GM23338 (cell line): ENCODE data around the gene PDE3B. TPM values are rescaled to one million over a fixed set of nuclear protein-coding genes. Genes with fewer than 3 reads are reported as not detected.

ENCODE experiments used
- ATAC-seq: fragments of 200-7000 bp; cut with Tn5 transposase; 3 replicates; pipeline ENCODE4 v1.9.1; 2020
- DNase-seq: peaks from one replicate; pipeline ENCODE4 v3.0.0-alpha.2; 2015; ENCODE audit warnings: low spot score
- H2AFZ ChIP-seq: fragments of 200-600 bp; sonication (generic); 2 replicates; pipeline ENCODE4 v1.8.0; 2016; ENCODE audit warnings: antibody characterized with exemption, mild to moderate bottlenecking, moderate library complexity
- H3F3A ChIP-seq: fragments of 200-600 bp; sonication (generic); replicated peaks from 2 replicates; pipeline ENCODE4 v1.8.0; 2017; ENCODE audit warnings: antibody characterized with exemption, mixed run types, low read depth
- H3K27ac ChIP-seq: fragments of 200-600 bp; sonication (generic); 2 replicates; pipeline ENCODE4 v1.6.1; 2016; ENCODE audit warnings: low read depth
- H3K27me3 ChIP-seq: fragments of 200-600 bp; sonication (generic); 2 replicates; pipeline ENCODE4 v1.8.0; 2016; ENCODE audit warnings: mild to moderate bottlenecking, mixed run types, moderate library complexity; ENCODE audit not compliant: insufficient read depth
- H3K36me3 ChIP-seq: fragments of 200-600 bp; sonication (generic); 2 replicates; pipeline ENCODE4 v1.8.0; 2016; ENCODE audit warnings: mild to moderate bottlenecking; ENCODE audit not compliant: insufficient read depth
- H3K4me1 ChIP-seq: fragments of 200-600 bp; sonication (generic); 2 replicates; pipeline ENCODE4 v1.8.0; 2016; ENCODE audit warnings: mild to moderate bottlenecking, moderate library complexity; ENCODE audit not compliant: insufficient read depth
- H3K4me2 ChIP-seq: fragments of 200-600 bp; sonication (generic); 2 replicates; pipeline ENCODE4 v1.7.1; 2017; ENCODE audit warnings: mixed run types
- H3K4me3 ChIP-seq: fragments of 200-600 bp; sonication (generic); 2 replicates; pipeline ENCODE4 v1.6.1; 2016; ENCODE audit warnings: mixed run types
- H3K79me2 ChIP-seq: fragments of 200-600 bp; sonication (generic); replicated peaks from 2 replicates; pipeline ENCODE4 v1.8.0; 2017; ENCODE audit warnings: mild to moderate bottlenecking; ENCODE audit not compliant: insufficient read depth
- H3K9me2 ChIP-seq: fragments of 200-600 bp; sonication (generic); 2 replicates; pipeline ENCODE4 v1.8.0; 2017; ENCODE audit not compliant: insufficient read depth
- H4K20me1 ChIP-seq: fragments of 200-600 bp; sonication (generic); replicated peaks from 2 replicates; pipeline ENCODE4 v1.8.0; 2017; ENCODE audit warnings: mild to moderate bottlenecking; ENCODE audit not compliant: insufficient read depth
- H3K27ac Mint-ChIP-seq: 2 replicates; pipeline ENCODE4 v1.8.0; 2020; ENCODE audit warnings: inconsistent platforms, mild to moderate bottlenecking, moderate library complexity, mixed read lengths
- H3K27me3 Mint-ChIP-seq: 3 replicates; pipeline ENCODE4 v1.8.0; 2022; ENCODE audit warnings: low read depth, mild to moderate bottlenecking, moderate library complexity, mixed read lengths, inconsistent platforms; ENCODE audit not compliant: insufficient read depth, poor library complexity
- H3K36me3 Mint-ChIP-seq: 3 replicates; pipeline ENCODE4 v1.8.0; 2021; ENCODE audit warnings: low read depth, mild to moderate bottlenecking, inconsistent platforms, moderate library complexity, mixed read lengths
- H3K4me1 Mint-ChIP-seq: 3 replicates; pipeline ENCODE4 v1.8.0; 2020; ENCODE audit warnings: mild to moderate bottlenecking, inconsistent platforms, mixed read lengths
- H3K4me3 Mint-ChIP-seq: 3 replicates; pipeline ENCODE4 v1.8.0; 2021; ENCODE audit warnings: moderate library complexity, mild to moderate bottlenecking, inconsistent platforms, mixed read lengths
- H3K9me3 Mint-ChIP-seq: 3 replicates; pipeline ENCODE4 v1.8.0; 2020; ENCODE audit warnings: moderate library complexity, mild to moderate bottlenecking, inconsistent platforms, mixed read lengths
- CREB1 ChIP-seq: fragments of 250-450 bp; sonication (Bioruptor Pico); IDR thresholded peaks from 2 replicates; pipeline ENCODE4 v1.5.0; 2020; ENCODE audit warnings: low read depth, mild to moderate bottlenecking, moderate library complexity
- CTCF ChIP-seq, 2 experiments: fragments of 200-600 bp in 1 of 2; sonication (generic) in 1 of 2; conservative IDR thresholded peaks; 2 replicates each; pipeline versions ENCODE4 v1.5.1 to v1.6.1; 2016 to 2017; ENCODE audit warnings: antibody characterized with exemption in 2 of 2, low read depth in 2 of 2, mild to moderate bottlenecking in 2 of 2, moderate library complexity in 1 of 2
- ETS1 ChIP-seq: IDR thresholded peaks from 2 replicates; pipeline ENCODE4 v1.6.1; 2016; ENCODE audit warnings: antibody characterized with exemption
- EZH2 ChIP-seq: fragments of 200-600 bp; sonication (generic); IDR thresholded peaks from one replicate; pipeline ENCODE4 v1.8.0; 2017; ENCODE audit warnings: antibody characterized with exemption, mild to moderate bottlenecking, low read depth; ENCODE audit not compliant: unreplicated experiment
- NANOG ChIP-seq: IDR thresholded peaks from 2 replicates; pipeline ENCODE4 v1.6.1; 2016; ENCODE audit warnings: antibody characterized with exemption, borderline replicate concordance
- POLR2AphosphoS5 ChIP-seq: IDR thresholded peaks from 2 replicates; pipeline ENCODE4 v1.6.1; 2016; ENCODE audit warnings: antibody characterized with exemption, low read depth
- REST ChIP-seq: IDR thresholded peaks from one replicate; pipeline ENCODE4 v1.6.1; 2018; ENCODE audit warnings: antibody characterized with exemption; ENCODE audit not compliant: unreplicated experiment
- ZNF331 ChIP-seq: fragments of 250-450 bp; sonication (Bioruptor Pico); IDR thresholded peaks from 2 replicates; pipeline ENCODE4 v1.5.0; 2020; ENCODE audit warnings: low read depth, mild to moderate bottlenecking, moderate library complexity
- ZNF462 ChIP-seq: fragments of 250-450 bp; sonication (Bioruptor Pico); IDR thresholded peaks from 2 replicates; pipeline ENCODE4 v1.5.0; 2020; ENCODE audit warnings: mild to moderate bottlenecking, moderate library complexity
- polyA plus RNA-seq: library from polyadenylated mRNA; unstranded; fragments of >200 nt; fragmentation: Nextera tagmentation; extraction: Ambion mirVana; gene quantifications from 2 replicates; pipeline ENCODE4 v1.2.1, GENCODE V29; 2016
- total RNA-seq: library from RNA; depleted of rRNA; stranded (reverse); fragments of >200 nt; shearing (Covaris generic); gene quantifications from 2 replicates; pipeline ENCODE4 v1.2.3, GENCODE V29; 2014

The PDE3B gene
- total and polyA plus RNA-seq, 2 experiments from 2014 or later = 4.3 to 21.3 TPM

DNA sequence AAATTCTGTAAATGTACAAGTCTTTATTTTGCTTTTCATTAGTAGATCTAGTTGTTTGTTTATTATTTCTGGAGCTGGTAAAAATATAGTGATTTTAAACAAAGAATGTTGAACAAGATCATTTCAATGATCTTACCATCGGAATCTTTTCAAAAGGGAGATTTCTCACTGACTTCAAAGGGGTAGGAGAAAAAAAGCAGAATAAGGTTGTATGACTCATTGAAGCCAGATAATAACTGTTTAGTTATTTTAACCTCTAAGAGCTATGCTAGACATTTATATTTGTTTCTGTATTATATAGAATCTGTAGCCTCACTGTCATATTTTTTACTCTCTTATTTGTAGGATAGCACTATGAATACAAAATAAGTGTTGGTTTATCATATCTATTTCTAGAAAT lies 8.1 kb upstream of the PDE3B start:
- no peak overlapping the region for H3K4me3 Mint-ChIP-seq
- Histone ChIP-seq H3K9me2 (no peaks in the 10 kb centered on the region), H3F3A (no peaks in the 10 kb centered on the region), H3K4me2 (no peak overlapping the region), H3K4me3 (no peak overlapping the region), H3K4me1 (no peaks in the 10 kb centered on the region), H3K27me3 (no peaks in the 10 kb centered on the region), H2AFZ (no peak overlapping the region), H3K36me3 (no peaks in the 10 kb centered on the region), H4K20me1 (no peaks in the 10 kb centered on the region), H3K79me2 (no peaks in the 10 kb centered on the region), H3K27ac (no peak overlapping the region)
- H3K27ac Mint-ChIP-seq = no peak overlapping the region
- peaks cover 14% of the 10 kb centered on the region; the same call in 2 of the 3 replicates for H3K9me3 Mint-ChIP-seq
- ATAC-seq = no peak
- no peak for DNase-seq
- H3K36me3 Mint-ChIP-seq = peaks cover 15% of the 10 kb centered on the region; the same call in 2 of the 3 replicates
- peaks cover 9% of the 10 kb centered on the region for H3K4me1 Mint-ChIP-seq
- peaks cover 9% of the 10 kb centered on the region for H3K27me3 Mint-ChIP-seq
- TF ChIP-seq POLR2AphosphoS5 = no peak

GRCh38 chr11:14636119-14636518 lies 7.5 kb upstream of the PDE3B start:
- H3K27me3 Mint-ChIP-seq = peaks cover 8% of the 10 kb centered on the region
- H4K20me1 ChIP-seq = no peaks in the 10 kb centered on the region
- no peak overlapping the region for H3K27ac ChIP-seq
- peaks cover 13% of the 10 kb centered on the region; the same call in 2 of the 3 replicates for H3K36me3 Mint-ChIP-seq
- H3K27me3 ChIP-seq = no peaks in the 10 kb centered on the region
- ATAC-seq = no peak
- H3K4me3 ChIP-seq = no peak overlapping the region
- H3K79me2 ChIP-seq = no peaks in the 10 kb centered on the region
- no peak overlapping the region for H3K27ac Mint-ChIP-seq
- H3K9me3 Mint-ChIP-seq = peaks cover 12% of the 10 kb centered on the region; the same call in 2 of the 3 replicates
- no peak overlapping the region for H2AFZ ChIP-seq
- H3K36me3 ChIP-seq = no peaks in the 10 kb centered on the region
- no peaks in the 10 kb centered on the region for H3F3A ChIP-seq
- DNase-seq = no peak
- no peak overlapping the region for H3K4me3 Mint-ChIP-seq
- H3K4me1 Mint-ChIP-seq = peaks cover 9% of the 10 kb centered on the region
- H3K4me1 ChIP-seq = no peaks in the 10 kb centered on the region
- no peak overlapping the region for H3K4me2 ChIP-seq
- no peaks in the 10 kb centered on the region for H3K9me2 ChIP-seq
- TF ChIP-seq EZH2 (no peak), ZNF462 (CRISPR knock-in tag) (no peak), POLR2AphosphoS5 (no peak), NANOG (no peak), REST (no peak), CTCF (conservative IDR thresholded peaks at IDR 0.05; ENCODE audit: low read depth in 2 of 2) (no peak), ETS1 (no peak), ZNF331 (CRISPR knock-in tag) (no peak), CREB1 (CRISPR knock-in tag) (no peak)
